Activated CD4-positive, CD25-positive, alpha-beta regulatory T cell (primary cell): Measurements from ENCODE around the gene MAMSTR.
A peak's percentile ranks its signal among the peaks of the same experiment; 100 is the strongest.
"Not testable (repeated sequence)": the region's sequence is repeated elsewhere in the genome, so short reads cannot be mapped to it uniquely, and the experiment has no call there.

Experiments used
- DNase-seq, 4 experiments: peaks; one replicate each; lab custom pipeline; 2025; lab: John Stamatoyannopoulos, UW

The MAMSTR gene

DNA sequence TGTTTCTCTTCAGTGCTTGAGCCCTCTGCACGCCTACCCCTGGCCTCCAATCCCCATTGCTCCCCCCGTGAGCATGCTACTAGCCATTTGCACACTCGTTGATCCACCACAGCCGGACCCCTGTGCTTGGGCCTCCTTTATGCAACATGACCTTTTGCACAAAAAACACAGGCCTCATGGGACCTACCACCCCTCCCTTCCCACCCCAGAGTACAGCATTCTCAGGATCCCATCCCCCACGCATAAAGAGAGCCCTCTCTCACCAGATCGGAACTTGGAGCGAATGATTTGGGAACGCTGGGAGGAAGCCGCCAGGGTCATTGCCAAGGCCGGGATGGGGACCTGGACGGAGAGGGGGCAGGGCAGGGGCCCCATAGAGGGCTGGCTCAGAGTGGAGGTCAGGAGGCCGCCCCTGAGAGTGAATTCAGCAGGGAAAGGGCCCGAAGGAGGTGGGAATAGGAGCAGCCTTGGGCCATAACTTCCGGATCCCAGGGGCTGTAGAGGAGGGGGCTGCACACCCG, 754 bp downstream of the MAMSTR start:
- DNase-seq = no peak

DNA sequence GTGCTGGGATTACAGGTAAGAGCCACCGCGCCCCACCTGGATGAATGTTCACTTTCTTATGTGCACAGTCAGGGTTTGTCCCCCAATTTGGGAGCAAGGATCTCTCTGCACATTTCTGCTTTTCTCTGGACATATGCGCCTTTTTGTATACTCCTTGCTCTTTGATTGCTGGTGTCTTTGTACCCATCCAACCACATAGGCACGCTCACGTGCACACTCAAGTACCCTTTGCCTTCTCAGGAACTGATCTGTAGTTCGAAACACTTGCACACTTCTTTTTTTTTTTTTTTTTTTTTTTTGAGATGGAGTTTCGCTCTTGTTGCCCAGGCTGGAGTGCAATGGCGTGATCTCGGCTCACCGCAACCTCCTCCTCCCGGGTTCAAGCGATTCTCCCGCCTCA, 1.4 kb downstream of the MAMSTR start:
- DNase-seq = not testable (repeated sequence)

DNA sequence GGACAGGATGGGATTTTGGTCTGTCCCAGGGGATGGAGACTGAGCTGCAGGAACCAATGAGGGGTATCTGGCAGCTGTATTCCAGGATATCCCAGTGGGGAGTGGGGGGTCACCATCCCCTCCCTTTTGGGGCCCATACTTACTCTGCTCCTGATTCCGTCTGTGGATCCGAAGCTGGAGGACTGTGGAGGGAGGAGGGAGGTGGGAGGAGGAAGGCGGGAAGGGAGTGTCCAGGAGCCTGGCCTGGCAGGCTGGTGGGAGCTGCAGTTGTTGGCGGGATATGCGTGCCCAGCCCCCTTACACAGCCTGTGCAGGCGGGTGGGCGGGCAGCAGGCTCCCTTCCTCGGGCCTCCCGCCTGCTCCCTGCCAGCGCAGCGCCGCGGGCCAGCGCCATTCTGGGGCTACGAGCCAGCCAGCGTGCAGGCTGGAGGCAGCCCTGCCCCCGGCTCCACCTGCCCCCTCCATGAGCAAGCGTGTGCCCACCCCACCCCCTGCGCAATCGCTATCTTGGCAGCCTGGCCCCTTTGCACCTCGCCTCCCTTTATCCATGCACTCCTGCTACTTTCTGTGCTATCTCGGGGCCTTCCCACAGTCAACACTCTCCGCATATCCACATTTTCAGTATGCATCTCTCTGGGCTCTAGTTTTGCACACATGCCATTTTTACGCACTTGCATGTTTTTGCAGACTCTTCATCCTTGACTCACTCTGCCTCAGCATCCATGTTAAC, 2.8 kb downstream of the MAMSTR start:
- no peak for DNase-seq

DNA sequence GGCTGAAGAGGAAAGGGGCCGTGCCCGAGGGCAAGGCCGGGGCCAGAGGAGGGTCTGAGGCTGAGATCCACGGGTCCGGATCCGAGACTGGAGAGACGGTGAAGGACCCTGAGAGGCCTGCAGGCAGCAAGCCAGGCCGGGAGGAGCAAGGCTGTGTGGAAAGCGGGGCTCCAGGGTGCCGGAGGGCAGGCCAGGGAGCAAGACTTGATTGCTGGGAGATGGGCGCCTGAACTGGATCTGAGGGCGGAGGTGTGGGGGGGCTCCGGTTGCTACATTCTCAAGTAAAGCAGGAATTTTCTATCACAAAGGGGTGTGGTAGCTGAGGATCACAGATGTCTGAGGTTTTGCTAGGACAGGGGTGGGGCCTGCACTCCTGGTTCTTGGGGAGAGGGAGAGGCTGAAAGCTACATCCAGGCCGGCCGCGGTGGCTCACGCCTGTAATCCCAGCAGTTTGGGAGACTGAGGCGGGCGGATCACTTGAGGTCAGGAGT, 3.8 kb downstream of the MAMSTR start:
- no peak for DNase-seq

DNA sequence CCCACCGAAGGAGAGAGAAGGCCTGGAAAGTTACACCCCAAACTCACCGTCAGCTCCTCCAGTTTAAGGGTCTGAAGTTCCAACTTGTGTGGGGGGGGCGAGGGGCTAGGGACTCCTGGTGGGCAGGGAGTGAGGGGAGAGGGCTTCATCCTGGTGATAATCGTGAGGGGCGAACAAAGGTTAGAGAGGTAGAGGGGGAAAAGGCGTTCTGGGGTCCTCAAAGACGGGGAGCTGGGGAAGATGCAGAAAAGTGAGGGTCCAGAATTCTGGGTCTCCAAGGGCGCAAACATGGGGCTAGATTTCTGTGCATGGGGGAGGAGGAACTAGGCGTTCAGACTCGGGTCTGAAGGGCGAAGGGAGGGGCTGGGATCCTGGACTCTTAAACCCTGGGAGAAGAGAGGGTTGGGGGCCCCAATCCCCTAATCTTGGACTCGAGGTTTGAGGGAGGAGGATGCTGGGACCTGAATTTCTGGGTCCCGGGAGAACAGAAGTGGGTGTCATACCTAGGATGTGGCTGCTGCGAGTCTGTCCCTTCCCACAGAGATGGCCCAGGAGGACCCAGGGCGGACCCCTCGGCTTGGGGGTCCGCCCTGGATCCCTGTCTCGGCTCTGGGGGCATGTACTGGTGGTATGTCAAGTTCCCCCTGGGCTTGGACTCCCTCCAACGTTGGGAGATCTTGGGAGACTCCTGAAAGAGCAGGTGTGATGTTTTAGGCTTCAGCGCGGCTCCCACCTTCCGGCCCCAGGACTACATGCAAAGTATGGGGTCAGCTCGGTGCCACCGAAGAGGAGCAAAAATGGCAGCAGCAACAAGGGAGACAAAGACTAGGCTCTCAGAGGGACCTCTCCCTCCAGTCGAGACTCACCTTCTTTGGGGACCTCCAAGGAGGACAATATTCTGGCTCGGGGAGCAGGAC, 4.5 kb downstream of the MAMSTR start:
- no peak for DNase-seq

DNA sequence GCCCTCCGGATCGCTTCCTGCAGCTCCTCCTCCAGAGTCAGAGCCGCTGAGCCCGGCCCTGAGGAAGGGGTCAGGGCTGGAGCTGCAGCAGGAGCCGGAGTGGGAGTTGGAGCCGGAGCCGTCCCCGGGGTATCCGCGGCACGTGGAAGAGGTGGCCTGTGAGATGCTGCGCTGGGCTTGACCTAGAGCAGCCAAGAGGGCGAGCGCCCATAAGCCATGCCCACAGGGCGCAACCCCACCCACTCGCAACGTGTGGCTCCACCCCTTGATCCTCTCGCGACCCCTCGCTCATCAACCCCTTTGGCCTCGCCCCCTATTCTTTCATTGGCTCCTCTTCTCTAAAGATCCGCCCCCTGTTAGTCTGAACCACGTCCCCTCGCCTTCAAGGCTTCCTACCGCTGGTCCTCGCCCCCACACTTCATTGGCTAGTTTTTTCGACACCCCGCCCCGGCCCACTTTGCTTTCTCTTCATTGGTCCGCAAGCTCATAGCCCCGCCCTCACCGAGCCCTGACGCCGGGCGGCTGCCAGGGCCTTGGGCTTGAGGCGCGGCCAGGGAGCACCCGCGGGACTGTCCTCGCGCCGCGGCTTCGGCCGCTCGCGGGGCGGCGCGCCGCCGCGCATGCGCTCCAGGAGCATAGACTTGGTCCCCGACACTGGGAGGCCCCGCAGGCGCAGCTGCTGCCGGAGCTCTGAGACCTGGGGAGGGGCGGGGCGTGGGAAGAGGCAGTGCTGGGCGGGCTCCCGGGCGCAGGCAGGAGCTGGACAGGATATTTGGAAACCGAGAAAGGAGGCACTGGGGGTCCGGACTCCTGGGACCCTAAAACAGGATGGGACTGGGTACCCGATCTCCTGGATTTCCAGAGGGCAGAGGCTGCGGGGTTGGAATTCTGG, 5.4 kb downstream of the MAMSTR start:
- peak; percentile 90 to 94 (median 94) for DNase-seq

DNA sequence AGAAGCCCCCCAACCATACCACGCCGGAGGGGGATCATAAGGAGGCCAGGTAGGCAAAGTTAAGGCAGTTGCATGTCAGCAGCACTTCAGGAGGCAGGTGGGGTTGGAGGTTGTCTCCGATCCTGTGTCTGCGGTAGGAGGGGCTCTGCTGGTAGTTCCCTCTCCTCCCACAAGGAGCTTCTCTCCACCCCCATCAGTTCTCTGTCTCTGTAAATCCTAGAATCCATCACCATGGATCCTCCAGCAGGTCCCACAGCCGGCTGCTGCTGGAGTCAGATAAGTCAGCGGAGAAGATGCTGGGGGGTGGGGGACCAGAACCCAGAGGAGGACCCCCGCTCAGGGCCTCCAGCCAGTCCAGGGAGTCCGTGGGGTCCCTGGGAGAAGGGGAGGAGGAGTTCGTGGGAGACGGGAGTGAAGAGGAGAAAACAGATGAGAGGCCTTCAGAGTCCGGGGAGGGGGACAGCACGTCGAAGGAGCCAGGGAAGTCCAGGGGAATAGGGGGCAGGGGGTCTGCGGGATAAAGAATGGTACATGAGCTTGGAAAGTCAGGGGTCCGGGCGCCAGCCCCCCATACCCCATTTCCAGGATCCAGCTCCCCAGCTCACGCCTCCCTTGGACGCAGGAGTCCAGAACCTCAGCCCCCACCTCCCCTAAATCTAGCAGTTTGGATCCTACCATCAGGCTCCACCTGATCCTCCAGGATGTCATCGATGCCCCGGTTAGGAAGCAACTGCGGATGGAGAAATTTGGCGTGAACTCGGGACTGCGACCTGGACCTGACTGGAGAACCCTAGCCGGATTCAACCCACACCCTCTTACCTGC, 6.3 kb downstream of the MAMSTR start:
- DNase-seq = no peak

DNA sequence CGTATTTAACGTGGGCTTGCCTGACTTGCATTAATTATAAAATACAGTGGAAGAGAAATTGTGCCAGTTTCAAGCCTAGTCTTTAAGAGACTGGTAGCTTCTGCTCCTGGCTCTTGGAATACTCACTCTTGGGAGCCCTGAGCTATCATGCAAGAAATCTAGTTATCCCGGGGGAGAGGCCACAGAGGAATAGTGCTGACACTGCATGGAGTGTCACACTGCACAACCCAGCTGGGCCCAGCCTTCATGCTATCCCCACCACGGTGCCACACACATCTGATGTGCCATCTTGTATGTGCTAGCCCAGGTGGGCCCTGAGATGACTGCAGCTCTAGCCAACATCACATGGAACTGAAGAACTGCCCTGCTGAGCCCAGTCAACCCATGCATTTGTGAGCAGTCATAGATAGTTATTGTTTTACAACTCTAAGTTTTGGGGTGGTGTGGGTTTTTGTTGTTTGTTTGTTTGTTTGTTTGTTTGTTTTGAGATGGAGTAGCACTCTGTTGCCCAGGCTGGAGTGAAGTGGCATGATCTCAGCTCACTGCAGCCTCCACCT, 8.3 kb downstream of the MAMSTR start:
- DNase-seq = no peak

DNA sequence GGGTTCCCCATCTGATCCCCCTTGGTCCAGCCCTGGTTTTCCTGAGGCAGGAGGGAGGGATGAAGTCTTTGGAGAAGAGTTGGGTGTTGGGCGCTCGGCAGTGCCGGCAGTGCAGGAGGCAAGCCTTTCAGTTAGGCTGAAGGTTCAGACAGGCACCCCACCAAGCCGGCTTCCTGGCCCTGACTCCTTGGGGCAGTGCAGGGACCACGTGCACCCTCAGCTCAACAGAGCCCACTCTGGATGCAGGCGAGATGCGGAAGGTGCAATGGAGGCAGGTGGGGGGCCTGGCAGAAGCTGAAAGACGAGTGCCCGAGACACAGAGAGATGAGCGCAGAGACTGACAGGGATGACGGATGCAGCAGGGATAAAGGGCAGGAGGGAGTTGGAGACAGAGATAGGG, 11.1 kb downstream of the MAMSTR start:
- no peak for DNase-seq

DNA sequence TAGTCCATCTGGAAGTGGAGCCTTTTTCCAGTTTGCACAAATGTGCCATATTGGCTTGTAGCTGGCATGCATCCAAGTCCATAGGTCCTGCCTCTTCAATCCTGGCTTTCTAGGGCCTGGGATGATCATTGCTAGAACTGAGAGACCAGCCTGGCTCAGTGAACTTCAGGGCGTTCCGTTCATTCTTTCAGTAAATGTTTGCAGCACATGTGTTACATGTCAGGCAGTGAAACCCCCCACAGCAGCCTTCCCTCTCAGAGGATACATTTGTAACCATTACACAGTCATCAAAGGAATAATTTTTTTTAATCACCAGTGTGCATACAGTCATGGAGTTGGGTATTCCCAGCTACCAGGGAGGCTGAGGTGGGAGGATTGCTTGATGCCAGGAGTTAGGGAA, 14.1 kb downstream of the MAMSTR start:
- no peak for DNase-seq

DNA sequence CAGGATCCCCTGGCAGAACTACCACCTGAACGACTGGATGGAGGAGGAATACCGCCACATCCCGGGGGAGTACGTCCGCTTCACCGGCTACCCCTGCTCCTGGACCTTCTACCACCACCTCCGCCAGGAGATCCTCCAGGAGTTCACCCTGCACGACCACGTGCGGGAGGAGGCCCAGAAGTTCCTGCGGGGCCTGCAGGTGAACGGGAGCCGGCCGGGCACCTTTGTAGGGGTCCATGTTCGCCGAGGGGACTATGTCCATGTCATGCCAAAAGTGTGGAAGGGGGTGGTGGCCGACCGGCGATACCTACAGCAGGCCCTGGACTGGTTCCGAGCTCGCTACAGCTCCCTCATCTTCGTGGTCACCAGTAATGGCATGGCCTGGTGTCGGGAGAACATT, 16.2 kb downstream of the MAMSTR start:
- DNase-seq = no peak

DNA sequence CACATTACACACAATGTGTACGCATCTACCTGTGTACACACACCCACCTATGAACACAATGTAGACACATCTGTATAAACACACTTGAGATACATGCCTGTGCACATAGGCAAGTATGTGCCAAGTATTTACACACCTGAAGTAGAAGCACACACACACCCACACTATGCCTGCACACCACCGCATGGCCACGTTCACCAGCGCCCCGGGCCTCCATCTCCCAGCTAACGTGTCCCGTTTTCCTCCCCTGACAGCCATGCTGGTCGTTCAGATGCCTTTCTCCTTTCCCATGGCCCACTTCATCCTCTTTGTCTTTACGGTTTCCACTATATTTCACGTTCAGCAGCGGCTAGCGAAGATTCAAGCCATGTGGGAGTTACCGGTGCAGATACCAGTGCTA, 16.8 kb downstream of the MAMSTR start:
- no peak for DNase-seq

DNA sequence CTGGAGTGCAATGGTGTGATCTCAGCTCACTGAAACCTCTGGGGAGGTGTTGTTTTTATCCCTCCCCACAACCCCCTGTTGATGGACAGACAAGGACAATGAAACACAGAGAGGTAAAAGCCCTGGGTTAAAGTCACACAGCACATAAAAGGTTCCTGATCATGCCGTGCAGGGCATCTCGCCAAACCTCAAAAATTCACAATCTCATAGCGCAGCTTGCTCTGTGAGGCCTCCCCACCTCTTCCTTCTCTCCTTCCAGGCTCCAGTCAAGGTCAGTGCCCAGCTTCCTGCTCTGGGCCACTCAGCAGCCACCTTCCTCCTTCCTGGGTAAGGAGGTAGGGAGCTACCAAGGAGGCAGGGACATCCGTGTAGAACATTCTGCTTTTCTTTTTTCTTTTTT, 21.5 kb downstream of the MAMSTR start:
- no peak for DNase-seq

DNA sequence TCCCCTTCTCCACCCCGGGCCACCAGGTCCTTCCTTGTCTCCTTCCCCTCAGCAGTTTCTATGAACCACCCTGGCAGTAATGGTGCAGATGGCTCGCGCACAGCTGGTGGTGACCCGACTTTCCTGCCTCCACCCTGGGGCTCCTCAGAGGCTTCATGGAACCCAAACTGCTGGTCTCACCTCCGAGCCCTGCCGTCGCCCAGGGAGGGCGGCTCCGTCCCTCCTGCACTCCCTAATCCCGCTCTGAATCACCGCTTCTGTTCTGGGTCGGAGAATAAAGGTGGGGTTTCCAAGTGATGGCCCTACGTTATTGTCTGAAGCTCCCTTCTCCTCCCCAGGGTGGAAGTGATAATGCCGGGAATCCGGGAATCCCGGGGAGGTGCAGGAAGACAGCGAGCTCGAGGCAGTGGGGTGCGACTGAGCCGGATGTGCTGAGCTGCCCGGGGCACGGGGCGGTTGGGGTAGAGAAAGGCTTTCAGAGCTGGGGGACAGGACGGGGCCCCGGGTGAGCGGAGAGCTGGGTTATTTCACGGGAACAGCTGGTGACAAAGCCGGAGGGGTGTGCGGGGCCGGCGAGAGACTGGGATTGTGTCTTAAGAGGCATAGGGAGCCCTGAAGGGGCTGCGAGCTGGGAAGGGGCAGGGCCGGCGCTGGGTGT, 23.0 kb downstream of the MAMSTR start:
- no peak for DNase-seq

DNA sequence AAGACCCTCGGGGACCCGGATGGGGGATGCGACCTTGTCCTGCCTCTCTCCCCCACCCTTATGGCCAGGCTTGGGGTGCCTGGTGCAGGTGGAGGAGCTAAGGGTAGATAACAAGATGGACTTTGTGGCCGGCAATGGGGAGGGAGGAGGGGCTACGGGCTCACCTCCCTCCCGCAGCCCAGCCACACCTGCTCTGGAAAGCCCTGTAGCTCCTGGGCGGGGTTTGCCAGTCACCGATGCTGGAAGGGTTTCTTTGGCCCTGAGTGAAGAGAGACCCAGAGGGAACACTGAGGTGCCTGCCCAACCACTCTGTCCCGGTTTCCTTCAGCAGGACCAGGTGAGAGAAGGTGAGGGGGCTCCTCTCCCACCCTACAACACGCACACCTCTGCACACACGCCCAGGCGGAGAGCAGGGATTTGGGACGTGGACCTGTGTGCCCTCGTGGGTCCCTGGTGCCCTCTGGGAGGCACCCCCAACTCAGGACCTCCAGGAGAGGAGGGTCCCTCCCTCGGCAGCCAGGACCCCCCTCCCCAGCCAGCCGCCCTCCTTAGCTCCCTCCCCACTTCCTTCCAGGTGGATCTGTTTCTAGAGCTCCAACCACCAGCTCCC, 23.7 kb downstream of the MAMSTR start, which contains the start of gene FUT2:
FUT2 (plus strand) TSS at position 229 of the 610 bp plus-strand sequence. CDS start 6,986 bp downstream, outside the sequence.
- no peak for DNase-seq

DNA sequence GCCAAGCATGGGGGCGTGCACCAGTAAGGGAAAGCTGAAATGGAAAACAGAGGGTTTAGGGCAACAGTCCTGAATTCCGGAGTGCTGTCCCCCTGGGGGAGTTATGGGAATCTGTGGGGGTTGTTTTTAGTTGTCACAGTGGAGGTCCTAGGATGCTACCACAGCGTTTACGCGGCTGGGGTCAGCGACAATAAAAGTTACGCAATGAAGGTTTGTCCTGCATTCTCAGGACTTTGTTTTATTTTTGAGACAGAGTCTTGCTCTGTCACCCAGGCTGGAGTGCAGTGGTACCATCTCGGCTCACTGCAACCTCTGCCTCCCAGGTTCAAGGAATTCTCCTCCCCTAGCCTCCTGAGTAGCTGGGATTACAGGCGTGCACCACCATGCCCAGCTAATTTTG, 25.9 kb downstream of the MAMSTR start:
- not testable (repeated sequence) for DNase-seq

DNA sequence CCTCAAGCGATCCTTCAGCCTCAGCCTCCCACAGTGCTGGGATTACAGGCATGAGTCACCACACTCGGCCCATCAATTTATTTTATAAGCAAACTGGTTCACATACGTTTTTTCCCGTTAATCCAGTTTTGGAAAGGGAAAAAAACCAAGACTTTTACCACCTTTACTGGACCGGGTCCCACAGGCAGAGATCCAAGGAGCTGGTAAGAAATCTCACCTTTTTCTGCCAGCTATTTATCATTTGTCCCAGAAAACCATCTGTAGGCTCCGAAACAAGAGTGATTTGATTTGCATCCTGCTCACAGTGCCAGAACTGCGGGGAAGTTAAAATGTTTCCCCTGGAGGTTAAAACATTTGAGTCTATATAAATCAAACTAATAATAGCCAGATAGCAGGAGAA, 30.1 kb downstream of the MAMSTR start:
- no peak for DNase-seq

DNA sequence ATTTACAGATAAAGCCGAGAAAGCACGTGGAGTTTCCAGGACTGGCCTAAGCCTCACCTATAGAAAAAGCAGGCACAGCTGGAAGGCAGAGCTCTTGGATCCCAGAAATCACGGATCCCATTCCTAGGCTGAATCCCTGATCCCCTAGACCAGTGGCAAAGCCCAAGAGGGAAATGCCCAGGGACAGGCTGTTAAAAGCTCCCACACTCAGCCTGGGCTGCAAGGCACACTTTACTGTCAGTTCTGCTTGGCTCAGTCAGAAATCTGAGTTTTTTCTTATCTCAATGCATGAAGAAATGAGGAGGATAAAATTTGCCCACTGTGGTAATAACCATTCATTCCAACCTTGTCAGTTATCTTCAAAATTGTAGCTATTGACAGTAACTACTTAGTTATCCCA, 31.7 kb downstream of the MAMSTR start:
- no peak for DNase-seq

DNA sequence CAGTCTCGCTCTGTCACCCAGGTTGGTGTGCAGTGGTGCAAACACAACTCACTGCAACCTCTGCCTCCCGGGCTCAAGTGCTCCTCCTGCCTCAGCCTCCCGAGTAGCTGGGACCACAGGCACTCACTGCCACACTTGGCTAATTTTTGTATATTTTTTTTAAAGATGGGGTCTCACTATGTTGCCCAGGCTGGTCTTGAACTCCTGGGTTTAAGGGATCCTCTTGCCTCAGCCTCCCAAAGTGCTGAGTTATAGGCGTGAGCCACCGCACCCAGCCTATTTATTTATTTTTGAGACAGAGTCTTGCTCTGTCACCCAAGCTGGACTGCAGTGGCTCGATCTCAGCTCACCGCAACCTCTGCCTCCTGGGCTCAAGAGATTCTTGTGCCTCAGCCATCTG, 32.9 kb downstream of the MAMSTR start:
- not testable (repeated sequence) for DNase-seq

DNA sequence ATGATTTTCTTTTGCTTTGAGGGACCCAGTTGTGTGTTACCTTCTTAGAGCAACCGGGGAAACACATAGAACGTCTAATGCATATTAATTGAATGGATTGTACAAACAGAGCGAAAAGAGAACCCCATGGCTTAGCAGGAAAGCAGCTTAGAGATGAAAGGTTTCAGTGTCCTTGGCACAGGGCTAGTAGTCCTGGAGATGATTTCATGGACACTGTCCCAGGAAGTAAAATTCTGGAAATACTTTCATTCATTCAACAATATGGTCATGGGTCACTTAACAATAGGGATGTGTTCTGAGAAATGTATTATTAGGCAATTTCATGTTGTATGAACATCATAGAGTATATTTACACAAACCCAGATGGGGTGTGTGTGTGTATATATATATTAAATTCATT, 33.4 kb downstream of the MAMSTR start:
- no peak for DNase-seq
